GM19395 (cell line): ENCODE measurements around the gene FXYD5.
"Not testable (repeated sequence)": the region's sequence is repeated elsewhere in the genome, so short reads cannot be mapped to it uniquely, and the experiment has no call there.

Experiments used
- ATAC-seq: cut with Tn5 transposase; IDR thresholded peaks from one replicate; pipeline ENCODE4 v1.9.1; 2021; ENCODE audit warnings: mild to moderate bottlenecking, moderate library complexity; ENCODE audit not compliant: unreplicated experiment

Gene FXYD5

GRCh38 chr19:35119578-35120155 lies 34.9 kb upstream of the FXYD5 start:
- no peak for ATAC-seq

GRCh38 chr19:35120492-35120891 lies 34.0 kb upstream of the FXYD5 start:
- ATAC-seq: no peak

- ATAC-seq: no peak
Measured at GRCh38 chr19:35120898-35121297, 33.6 kb upstream of the FXYD5 start.

DNA sequence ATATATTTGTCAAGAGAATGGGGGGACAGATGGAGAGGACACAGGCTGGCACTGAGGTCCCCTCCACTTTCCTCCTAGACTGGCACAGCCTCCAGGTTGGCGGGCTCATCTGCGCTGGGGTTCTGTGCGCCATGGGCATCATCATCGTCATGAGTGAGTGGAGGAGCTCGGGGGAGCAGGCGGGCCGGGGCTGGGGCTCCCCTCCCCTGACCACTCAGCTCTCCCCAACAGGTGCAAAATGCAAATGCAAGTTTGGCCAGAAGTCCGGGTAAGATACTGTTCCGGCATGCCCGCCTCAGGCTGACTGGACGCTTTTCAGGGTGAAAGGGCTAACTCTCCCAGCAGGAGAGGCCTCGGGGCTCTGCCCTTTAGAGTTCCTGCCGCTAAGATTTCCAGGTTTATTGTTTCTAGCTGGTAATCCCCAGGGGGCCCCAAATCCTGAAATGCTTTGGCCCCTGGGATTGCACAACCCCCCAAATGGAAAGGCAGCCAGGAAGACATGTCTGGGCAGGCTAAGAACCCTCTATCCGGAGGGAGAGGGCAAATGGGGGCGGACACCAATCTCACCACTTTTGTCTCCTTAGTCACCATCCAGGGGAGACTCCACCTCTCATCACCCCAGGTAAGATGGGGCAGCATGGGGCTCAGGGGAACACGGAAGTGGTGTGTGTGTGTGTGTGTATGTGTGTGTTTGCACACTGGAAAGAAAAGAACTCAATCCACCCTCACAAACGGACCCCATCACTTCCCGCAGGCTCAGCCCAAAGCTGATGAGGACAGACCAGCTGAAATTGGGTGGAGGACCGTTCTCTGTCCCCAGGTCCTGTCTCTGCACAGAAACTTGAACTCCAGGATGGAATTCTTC lies 31.6 kb upstream of the FXYD5 start:
- no peak for ATAC-seq

DNA sequence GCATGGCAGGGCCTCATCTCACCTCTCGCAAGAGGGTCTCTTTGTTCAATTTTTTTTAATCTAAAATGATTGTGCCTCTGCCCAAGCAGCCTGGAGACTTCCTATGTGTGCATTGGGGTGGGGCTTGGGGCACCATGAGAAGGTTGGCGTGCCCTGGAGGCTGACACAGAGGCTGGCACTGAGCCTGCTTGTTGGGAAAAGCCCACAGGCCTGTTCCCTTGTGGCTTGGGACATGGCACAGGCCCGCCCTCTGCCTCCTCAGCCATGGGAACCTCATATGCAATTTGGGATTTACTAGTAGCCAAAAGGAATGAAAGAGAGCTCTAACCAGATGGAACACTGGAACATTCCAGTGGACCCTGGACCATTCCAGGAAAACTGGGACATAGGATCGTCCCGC lies 31.0 kb upstream of the FXYD5 start:
- ATAC-seq: no peak

- ATAC-seq: peak; percentile 65
Measured at GRCh38 chr19:35124098-35125060, 30.2 kb upstream of the FXYD5 start.

DNA sequence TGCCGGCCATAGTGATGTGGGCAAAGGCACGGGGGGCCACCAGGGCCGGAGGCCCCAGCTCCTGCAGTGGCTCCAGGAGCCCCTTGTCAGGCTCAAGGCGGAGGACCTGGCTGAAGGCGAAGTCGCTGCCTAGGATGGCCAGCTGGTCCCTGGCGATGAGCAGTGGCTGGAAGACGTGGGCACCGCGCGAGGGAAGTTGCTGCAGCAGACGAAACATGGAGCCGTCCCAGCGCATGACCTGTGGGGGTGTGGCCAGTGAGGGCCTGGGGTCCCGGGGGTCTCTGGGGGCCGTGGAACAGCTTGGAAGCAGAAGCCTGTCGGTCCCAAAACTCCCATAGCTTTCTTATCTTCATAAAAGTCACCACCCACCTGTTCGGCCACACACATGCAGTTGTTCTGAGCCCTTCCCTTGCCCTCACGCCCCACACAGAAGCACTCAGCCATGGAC lies 29.2 kb upstream of the FXYD5 start:
- no peak for ATAC-seq

DNA sequence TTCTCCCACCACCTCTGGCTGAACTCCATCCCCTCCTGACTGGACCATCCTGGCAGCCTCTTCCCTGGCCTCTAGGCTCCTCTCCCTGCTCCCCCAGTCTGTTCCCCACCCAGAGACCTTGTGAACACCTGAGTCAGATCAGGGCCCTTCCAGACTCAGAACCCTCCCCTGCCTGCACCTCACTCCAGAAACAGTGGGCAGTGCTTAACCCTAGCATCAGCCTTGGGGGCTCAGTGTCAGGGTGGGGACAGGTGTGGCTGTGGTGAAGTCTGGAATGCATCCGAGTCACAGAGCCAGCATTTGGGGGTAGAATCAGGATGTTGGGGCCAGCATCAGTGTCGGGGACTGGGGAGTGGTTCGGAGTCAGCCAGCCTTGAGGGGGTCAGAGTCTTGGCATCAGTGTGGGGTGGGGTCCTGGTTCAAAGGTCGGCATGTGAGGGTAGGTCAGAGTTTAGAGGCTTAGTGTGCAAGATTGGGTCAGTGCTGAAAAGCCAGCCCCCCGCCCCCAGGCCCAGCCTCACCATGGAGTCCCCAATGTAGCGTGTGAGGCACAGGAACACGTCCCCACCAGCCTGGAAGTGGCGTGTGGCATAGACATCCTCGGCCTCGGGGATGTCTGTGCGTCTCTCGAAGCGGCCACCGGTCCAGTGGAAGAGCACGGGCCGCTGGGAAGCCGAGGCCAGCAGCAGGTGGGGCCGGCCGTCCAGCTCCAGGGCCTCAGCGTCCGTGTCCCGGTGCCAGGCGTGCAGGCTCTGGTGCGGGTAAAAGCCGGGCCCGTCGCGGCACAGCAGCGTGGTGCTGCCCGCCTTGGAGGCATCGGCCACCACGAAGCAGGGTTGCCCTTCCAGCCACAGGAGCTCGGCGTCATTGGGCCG lies 28.5 kb upstream of the FXYD5 start:
- no peak for ATAC-seq

DNA sequence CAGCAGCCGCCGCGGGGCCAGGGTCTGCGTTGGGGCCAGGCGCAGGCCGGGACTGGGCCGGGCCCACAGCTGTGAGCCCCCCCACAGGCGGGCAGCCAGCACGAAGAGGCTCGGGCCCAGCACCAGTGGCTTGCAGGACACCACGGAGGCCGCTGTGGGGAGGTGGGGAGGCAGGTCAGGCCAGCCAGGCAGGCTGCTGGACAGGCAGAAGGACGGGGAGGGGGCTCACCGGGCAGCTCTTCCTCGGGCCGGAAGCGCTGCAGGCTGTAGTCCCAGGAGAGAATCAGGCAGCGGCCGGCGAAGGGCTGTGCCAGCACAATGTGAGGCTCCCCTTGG lies 27.9 kb upstream of the FXYD5 start:
- no peak for ATAC-seq

DNA sequence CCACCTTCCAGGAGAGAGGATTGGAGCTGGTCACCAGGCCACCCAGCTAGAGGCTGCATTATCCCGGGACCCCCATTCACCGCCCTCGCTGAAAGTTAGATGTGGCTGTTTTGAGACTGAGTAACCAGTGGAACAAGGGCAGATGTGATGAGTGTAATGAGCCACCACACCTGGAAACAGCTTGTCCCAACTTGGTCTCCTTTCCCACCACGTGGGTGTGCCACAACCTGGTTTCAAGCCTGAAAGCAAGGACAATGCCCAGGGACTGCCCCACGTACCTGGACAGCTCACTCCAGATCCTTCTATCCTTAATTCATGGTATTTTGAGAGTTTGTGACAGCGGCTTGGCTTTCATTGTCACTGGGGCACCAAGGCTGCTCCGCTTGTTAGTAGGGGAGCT lies 26.7 kb upstream of the FXYD5 start:
- no peak for ATAC-seq

- ATAC-seq: no peak
Measured at GRCh38 chr19:35128398-35129057, 26.0 kb upstream of the FXYD5 start.

GRCh38 chr19:35129724-35130274 lies 24.7 kb upstream of the FXYD5 start:
- not testable (repeated sequence) for ATAC-seq

- no peak for ATAC-seq
Measured at GRCh38 chr19:35130761-35131720, 23.5 kb upstream of the FXYD5 start.

DNA sequence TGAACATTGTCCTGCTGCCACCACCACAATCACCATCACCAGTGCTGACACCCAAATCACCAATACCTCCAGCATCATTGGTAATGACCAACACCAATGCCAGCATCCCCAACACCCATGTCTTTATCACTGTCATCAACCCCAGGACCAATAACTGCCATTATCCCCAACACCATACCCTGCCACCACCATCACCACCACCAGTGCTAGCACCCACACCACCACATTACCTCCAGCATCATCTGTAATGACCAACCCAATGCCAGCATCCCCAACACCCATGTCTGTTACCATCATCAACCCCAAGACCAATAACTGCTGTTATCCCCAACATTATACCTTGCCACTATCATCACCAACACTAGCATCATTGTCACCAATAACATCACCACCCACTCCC lies 22.3 kb upstream of the FXYD5 start:
- no peak for ATAC-seq

DNA sequence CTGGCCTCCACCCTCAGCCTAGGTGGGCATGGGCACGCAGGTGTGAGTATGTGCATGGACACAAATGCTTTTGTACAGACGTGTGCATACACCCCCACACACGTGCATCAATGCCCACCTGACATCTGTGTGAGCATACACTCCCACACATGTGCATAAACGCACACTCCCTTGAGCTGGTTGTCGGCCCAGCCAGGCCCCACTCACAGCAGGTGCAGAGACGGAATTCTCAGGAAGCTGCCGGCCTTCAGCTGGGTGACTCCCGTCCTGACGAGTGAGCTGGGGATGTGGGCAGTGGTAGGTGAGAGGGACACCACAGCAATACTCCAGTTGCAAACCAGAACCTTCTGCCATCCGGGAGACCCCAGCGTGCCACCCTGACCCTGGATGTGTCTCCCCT lies 20.7 kb upstream of the FXYD5 start:
- no peak for ATAC-seq

GRCh38 chr19:35134601-35135242 lies 19.8 kb upstream of the FXYD5 start, which contains the start of gene LGI4:
LGI4 (minus strand) TSS chr19:35135059; CDS start chr19:35134680, 379 bp downstream.
- no peak for ATAC-seq

GRCh38 chr19:35135389-35135909 lies 19.1 kb upstream of the FXYD5 start:
- no peak for ATAC-seq

DNA sequence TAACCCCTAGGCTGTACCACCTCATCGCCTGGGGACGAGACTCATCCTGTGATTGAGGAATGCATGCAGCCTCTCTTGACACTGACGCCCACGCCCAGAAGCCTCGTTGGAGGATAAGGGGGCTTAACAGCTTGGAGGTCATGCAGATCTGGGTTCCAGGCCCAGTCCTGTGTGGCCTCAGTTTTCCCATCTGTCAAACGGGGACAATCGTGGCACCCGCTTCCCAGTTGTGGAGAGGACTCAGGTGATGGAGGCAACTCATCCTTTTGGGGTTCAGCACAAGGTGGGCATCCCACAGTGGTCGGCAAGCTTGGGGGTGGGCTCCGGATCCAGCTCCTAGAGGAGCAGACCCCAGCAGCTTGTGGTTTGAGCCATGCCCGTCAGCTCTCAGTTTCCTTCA lies 18.3 kb upstream of the FXYD5 start:
- no peak for ATAC-seq
